HL-60 (cell line): ENCODE data around the gene RAB31.

Experiments used
- CTCF ChIP-seq: IDR thresholded peaks from one replicate; pipeline ENCODE4 v1.5.1; 2011; ENCODE audit warnings: low read length, control low read depth, inconsistent platforms; ENCODE audit not compliant: insufficient read depth
- POLR2AphosphoS5 ChIP-seq: IDR thresholded peaks from 2 replicates; pipeline ENCODE4 v1.6.1; 2012; ENCODE audit warnings: low read depth
- REST ChIP-seq: IDR thresholded peaks from 2 replicates; pipeline ENCODE4 v1.6.1; 2012; ENCODE audit warnings: low read depth; ENCODE audit not compliant: insufficient replicate concordance

GRCh38 chr18:9863282-9863681 lies 155.2 kb downstream of the RAB31 start:
- TF ChIP-seq REST: no peak
- TF ChIP-seq CTCF: no peak
- TF ChIP-seq POLR2AphosphoS5: no peak
